Adipocyte (in vitro differentiated cells): ENCODE data around the gene PPM1K.
A peak's percentile ranks its signal among the peaks of the same experiment; 100 is the strongest.

Experiments used
- DNase-seq: peaks from one replicate; pipeline ENCODE4 v3.0.0-alpha.2; 2015; ENCODE audit warnings: low read depth
- H3K27me3 ChIP-seq: replicated peaks from 2 replicates; pipeline ENCODE4 v1.7.0; 2013; ENCODE audit warnings: mild to moderate bottlenecking, low read length, moderate library complexity; ENCODE audit not compliant: control insufficient read depth, insufficient read depth
- H3K36me3 ChIP-seq: 2 replicates; pipeline ENCODE4 v1.7.0; 2013; ENCODE audit warnings: low read length, mild to moderate bottlenecking, moderate library complexity; ENCODE audit not compliant: control insufficient read depth, insufficient read depth, severe bottlenecking
- H3K4me1 ChIP-seq: 2 replicates; pipeline ENCODE4 v1.7.0; 2013; ENCODE audit warnings: mild to moderate bottlenecking, low read length, moderate library complexity; ENCODE audit not compliant: control insufficient read depth, insufficient read depth
- H3K4me3 ChIP-seq: 2 replicates; pipeline ENCODE4 v1.7.0; 2013; ENCODE audit warnings: mild to moderate bottlenecking, low read length, moderate library complexity
- H3K9ac ChIP-seq: 2 replicates; pipeline ENCODE4 v1.7.0; 2013; ENCODE audit warnings: mild to moderate bottlenecking, low read length, moderate library complexity
- H3K9me3 ChIP-seq: 2 replicates; pipeline ENCODE4 v1.7.0; 2013; ENCODE audit warnings: mild to moderate bottlenecking, low read length, moderate library complexity; ENCODE audit not compliant: control insufficient read depth

The PPM1K gene

DNA sequence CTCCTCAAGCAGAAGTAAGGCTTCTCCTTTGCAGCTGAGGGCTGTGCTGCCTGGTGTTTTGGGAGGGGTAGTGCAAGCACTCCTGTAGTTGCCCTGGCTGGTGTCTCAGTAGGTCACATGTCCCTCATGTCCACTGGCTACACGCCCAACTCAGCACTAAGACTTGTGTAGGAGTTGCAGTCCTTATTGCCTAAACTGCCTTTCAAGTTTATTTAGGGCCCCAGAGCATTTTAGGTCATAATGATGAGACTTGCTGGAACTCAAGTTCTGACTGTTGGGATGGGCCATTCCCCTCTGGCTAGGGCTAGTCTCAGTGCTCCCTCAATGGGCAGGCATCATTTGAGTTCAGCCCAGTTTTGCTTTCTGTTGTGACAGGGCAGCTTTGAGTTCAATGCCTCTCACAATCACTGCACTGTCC, 44.1 kb downstream of the PPM1K start:
- DNase-seq: no peak
- Histone ChIP-seq H3K36me3 (no peaks in the 10 kb centered on the region), H3K9ac (no peak overlapping the region), H3K4me1 (peaks cover 6% of the 10 kb centered on the region), H3K4me3 (no peak overlapping the region), H3K27me3 (no peaks in the 10 kb centered on the region), H3K9me3 (peaks cover 13% of the 10 kb centered on the region)

DNA sequence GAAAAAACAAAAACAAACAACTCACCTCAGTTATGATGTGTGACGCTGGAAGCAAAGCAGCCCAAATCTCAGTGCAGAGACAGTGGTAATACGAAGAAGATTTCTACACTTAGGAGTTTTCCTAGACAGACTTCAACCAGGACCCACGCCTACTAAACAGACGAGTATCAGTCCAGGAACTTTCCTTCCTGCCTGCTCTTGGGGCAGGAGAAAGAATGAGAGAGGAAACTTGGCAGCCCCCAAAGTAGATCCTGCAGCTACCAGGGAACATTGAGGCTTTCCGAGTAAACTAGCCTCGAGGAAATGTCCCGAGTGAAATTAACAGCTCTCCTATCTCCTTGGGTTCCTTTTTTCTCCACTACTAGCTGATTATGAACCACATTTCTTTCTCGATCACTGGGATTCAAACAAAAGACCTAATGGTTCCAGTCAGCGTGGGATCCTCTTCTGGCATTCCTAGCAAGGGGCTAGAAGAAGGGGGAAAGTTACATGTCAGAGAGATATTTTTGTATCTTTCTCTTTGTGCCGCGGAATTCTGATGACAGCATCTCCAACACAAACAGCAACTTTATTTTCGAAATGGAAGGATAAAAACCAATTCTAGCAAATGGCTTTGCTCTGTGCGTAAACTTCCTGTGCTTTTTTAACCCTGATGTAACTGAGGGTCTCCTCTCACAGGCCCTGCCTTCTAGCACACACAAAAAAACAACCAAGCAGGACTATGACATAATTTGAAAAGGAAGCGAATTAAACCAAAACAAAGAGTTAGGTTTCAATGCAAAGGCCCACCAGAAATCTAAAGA, 53.2 kb downstream of the PPM1K start:
- Histone ChIP-seq H3K36me3 (no peaks in the 10 kb centered on the region), H3K9ac (peak overlapping the region; percentile 75), H3K4me1 (peaks cover 7% of the 10 kb centered on the region), H3K4me3 (peak overlapping the region; percentile 83), H3K27me3 (no peaks in the 10 kb centered on the region), H3K9me3 (no peaks in the 10 kb centered on the region)
- peak; percentile 53 for DNase-seq

DNA sequence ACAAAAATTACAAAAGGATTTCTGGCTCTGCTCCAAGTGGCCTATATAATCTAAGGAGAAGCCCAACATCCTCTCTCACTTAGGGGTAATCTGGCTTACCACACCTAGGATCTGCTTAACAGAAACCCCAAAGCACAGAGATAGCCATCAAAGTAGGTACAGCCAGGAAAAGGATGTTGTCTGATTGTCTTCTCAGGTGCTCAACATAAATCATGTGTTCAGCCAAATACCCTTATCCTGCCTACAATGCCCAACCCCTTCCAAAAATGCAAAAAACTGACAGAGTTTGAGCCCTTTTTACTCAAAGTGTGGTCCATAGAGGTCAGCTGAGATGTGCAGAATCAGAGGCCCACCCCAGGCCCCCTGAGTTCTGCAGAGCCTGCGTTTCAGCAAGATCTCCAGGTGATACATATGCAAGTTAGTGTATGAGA, 53.9 kb downstream of the PPM1K start:
- Histone ChIP-seq H3K9me3 (no peaks in the 10 kb centered on the region), H3K27me3 (no peaks in the 10 kb centered on the region), H3K4me1 (peaks cover 7% of the 10 kb centered on the region), H3K4me3 (peak overlapping the region; percentile 83), H3K36me3 (no peaks in the 10 kb centered on the region), H3K9ac (peak overlapping the region; percentile 75)
- DNase-seq: no peak

DNA sequence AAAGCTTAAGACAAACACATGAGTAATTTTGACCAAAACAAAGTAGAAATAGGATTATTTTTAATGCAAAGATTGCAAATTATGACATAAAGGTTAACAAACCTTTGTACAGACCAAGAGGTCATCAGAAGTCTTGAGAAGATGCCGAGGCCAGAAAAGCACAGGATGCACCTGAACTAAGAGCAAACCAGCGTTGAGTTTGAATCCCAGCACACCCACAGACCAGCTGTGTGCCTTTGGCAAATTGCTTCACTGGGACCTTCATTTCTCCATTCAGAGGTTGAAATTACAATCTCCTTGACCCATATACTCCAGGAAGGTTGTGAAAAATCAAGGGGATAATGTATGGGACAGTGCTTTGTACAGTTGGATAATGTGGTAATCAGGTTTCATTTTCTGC, 56.6 kb downstream of the PPM1K start:
- no peak overlapping the region for H3K4me3 ChIP-seq
- no peak overlapping the region for H3K9ac ChIP-seq
- H3K9me3 ChIP-seq: no peaks in the 10 kb centered on the region
- H3K4me1 ChIP-seq: peaks cover 7% of the 10 kb centered on the region
- H3K27me3 ChIP-seq: no peaks in the 10 kb centered on the region
- no peaks in the 10 kb centered on the region for H3K36me3 ChIP-seq
- no peak for DNase-seq

DNA sequence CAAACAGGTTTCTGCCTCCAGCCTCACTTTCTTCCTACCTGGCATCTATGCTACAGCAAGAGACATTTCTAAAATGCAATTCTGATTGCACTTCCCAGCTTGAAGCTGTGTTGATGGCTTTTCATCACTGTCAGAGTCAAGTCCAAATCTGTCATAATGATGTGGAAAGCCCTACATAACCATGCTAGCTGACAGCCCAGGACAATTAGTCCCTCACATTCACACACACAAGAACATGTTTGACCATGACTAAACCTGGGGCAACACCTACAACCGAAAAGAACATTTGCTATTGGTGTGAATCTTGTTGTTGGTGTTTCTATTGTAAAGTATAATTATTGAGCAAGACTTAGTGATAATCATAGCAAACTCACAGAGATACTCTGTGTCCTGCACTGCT, 58.2 kb downstream of the PPM1K start:
- Histone ChIP-seq H3K9me3 (no peaks in the 10 kb centered on the region), H3K27me3 (no peaks in the 10 kb centered on the region), H3K36me3 (no peaks in the 10 kb centered on the region), H3K4me1 (peaks cover 2% of the 10 kb centered on the region), H3K9ac (no peak overlapping the region), H3K4me3 (no peak overlapping the region)
- no peak for DNase-seq

DNA sequence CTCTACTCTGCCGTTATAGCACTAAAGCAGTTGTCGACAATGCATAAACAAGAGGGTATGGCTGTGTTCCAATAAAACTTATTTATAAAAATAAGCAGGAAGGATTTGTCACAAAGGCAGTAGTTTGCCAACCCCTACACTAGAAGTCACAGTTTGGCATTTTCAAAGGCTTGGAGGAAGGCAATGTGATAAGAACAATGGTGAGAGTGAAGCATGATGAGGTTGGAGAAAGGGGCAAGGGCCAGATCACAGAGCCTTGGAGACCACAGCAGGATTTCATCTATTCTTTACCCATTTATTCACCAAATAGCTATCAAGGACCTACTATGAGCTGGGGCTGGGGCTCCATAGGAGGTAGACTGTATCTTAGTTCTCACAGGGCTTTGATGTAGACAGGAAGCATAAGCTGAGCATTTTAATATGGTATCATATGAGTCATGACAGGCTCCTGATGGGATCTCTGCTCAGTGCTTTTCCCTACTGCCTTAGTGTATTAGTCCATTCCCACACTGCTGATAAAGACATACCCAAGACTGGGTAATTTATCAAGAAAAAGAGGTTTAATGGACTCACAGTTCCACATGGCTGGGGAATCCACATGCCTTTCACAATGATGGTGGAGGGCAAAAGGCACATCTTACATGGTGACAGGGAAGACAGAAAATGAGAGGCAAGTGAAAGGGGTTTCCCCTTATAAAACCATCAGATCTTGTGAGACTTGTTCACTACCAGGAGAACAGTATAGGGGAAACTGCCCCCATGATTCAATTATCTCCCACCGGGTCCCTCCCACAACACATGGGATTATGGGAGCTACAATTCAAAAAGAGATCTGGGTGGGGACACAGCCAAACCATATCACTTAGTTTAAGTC, 58.9 kb downstream of the PPM1K start:
- H3K36me3 ChIP-seq: no peaks in the 10 kb centered on the region
- H3K9me3 ChIP-seq: no peaks in the 10 kb centered on the region
- H3K4me3 ChIP-seq: no peak overlapping the region
- no peak for DNase-seq
- H3K27me3 ChIP-seq: no peaks in the 10 kb centered on the region
- no peaks in the 10 kb centered on the region for H3K4me1 ChIP-seq
- no peak overlapping the region for H3K9ac ChIP-seq

DNA sequence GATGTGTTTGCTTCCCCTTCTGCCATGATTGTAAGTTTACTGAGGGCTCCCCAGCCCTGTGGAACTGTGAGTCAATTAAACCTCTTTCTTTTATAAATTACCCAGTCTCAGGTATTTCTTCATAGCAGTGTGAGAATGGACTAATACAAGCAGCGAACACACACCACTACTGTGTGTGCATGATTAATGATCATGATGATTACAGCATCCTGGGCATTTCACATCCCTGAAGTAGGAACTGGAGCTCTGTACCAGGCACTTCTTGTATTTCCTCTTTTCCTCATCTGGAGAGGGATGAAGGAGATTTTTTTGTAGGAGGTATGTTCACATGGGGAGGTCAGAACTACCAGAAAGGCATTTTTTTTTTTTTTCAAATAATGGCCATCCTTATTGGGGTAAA, 60.8 kb downstream of the PPM1K start:
- DNase-seq: no peak
- Histone ChIP-seq H3K9ac (no peak overlapping the region), H3K9me3 (no peaks in the 10 kb centered on the region), H3K4me3 (no peak overlapping the region), H3K4me1 (no peaks in the 10 kb centered on the region), H3K36me3 (no peaks in the 10 kb centered on the region), H3K27me3 (no peaks in the 10 kb centered on the region)

DNA sequence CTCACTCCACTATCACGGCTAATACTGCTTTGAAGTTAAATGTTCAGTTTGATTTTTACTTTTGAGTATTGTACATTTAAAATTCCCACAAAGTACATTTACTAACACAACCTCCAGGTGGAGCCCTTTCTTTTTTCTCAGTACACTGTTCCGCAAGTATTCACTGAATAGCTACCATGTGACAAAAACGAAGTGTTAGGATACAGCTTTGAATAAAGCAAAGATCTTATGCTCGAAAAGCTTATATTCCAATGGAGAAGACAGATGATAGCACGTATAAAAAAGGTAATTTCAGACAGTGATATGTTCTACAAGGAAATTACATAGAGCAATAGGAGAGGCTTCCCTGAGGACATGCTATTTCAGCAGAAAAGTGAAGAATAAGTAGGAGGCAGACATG, 65.3 kb downstream of the PPM1K start:
- Histone ChIP-seq H3K27me3 (peaks cover 3% of the 10 kb centered on the region), H3K36me3 (no peaks in the 10 kb centered on the region), H3K9me3 (no peaks in the 10 kb centered on the region), H3K4me1 (peaks cover 4% of the 10 kb centered on the region), H3K9ac (no peak overlapping the region), H3K4me3 (no peak overlapping the region)
- DNase-seq: peak; percentile 85

DNA sequence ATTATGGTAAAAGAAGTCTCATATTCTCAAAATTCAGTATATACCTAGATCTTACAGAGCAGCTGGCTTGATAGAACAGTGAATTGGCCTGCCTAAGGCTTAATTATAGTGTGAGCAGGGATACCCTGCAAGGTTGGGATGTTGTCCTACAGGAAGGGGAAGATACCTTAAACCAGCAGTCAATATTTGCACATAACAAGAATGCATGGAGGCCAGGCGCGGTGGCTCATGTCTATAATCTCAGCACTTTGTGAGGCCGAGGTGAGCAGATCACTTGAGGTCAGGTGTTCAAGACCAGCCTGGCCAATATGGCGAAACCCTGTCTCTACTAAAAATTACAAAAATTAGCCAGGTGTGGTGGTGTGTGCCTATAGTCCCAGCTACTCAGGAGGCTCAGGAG, 67.2 kb downstream of the PPM1K start:
- no peaks in the 10 kb centered on the region for H3K9me3 ChIP-seq
- H3K9ac ChIP-seq: no peak overlapping the region
- no peak for DNase-seq
- peaks cover 3% of the 10 kb centered on the region for H3K27me3 ChIP-seq
- H3K4me1 ChIP-seq: peaks cover 4% of the 10 kb centered on the region
- H3K36me3 ChIP-seq: no peaks in the 10 kb centered on the region
- H3K4me3 ChIP-seq: no peak overlapping the region

DNA sequence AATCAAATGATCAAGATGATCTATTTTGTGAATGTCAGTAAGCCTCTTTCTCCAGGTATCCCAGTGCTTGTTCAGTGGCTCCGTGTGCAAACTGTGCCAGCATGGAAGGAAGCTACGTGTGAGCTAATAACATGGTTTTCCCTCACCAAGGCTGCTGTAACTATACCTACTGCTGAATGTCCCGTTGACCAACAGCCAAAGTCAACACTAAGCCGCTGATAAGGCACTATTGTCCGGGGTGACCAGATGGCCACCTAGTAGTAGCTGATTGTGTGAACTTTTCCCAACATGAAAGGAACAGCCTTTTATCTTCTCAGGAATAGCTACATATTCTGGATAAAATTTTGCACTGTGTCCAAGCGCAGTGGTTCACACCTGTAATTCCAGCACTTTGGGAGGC, 68.0 kb downstream of the PPM1K start:
- DNase-seq: no peak
- H3K9me3 ChIP-seq: no peaks in the 10 kb centered on the region

DNA sequence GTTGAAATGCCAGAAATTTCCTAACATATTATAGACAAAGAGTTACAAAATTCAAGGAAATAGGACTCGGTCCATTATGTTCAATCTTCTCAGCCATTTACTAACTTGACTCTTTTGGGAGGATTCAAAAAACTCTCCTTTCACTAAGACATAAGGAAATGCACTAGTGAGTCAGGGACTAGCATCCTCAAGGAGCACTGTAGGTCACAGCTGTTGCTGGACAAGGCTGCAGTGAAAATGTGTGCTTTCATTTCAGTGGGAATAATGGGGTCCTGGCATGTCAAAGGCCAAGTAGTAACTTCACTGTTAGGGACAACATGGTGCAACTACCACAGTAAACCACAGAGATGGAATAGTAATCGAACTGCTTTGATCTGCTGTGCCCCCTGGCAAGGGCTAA, 69.0 kb downstream of the PPM1K start:
- no peaks in the 10 kb centered on the region for H3K9me3 ChIP-seq
- H3K4me3 ChIP-seq: no peak overlapping the region
- H3K27me3 ChIP-seq: peaks cover 3% of the 10 kb centered on the region

More for the DNA sequence above, 68.0 kb downstream of the PPM1K start:
- Histone ChIP-seq H3K36me3 (no peaks in the 10 kb centered on the region), H3K4me3 (no peak overlapping the region), H3K27me3 (peaks cover 3% of the 10 kb centered on the region), H3K9ac (no peak overlapping the region), H3K4me1 (peaks cover 7% of the 10 kb centered on the region)

More for the DNA sequence above, 69.0 kb downstream of the PPM1K start:
- H3K36me3 ChIP-seq: no peaks in the 10 kb centered on the region
- peaks cover 7% of the 10 kb centered on the region for H3K4me1 ChIP-seq
- DNase-seq: no peak
- H3K9ac ChIP-seq: no peak overlapping the region
